WI38 (cell line): ENCODE results near the gene TEX35.

Experiments used
- H3K4me3 ChIP-seq: 2 replicates; pipeline ENCODE4 v1.5.1; 2011; ENCODE audit warnings: low read depth, mild to moderate bottlenecking, control low read depth, low read length
- CTCF ChIP-seq: IDR thresholded peaks from 2 replicates; pipeline ENCODE4 v1.5.1; 2012; ENCODE audit warnings: low read depth, mild to moderate bottlenecking, control low read depth, low read length

Gene TEX35

DNA sequence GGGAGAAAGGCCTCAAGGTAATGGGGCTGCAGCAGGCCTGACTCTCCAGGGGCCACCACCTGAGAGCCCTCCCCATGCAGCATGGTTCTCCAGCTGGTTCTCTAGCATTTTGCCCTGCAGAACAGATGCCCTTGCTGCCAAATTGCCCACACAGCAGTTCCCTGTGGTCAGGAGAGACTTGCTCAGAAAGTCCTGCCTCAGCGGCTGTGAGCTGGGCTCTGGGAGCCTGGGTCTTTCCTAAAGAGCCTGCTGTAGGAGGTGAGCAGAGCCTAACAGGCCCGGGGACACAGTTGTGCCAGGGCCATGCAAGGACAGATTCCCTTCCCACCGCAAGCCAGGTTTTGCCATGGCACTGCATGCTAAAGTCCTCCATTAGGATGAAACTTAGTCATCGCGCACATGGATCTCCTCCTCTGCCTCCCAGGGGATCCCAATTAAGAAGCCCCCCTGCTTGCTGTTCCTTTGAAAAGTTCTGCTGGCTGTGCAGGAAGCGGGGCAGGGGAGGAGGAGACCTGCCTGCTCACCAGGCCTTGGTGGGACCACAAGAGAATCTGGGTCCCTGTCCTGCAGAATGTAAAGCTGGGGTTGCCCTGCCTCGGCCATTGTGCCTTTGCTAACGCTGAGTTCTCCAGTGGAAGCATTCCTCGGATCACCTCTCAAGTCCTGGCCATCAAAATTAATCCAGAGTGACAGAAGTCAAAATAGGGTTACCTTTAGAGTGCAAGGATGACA lies 21.4 kb downstream of the TEX35 start:
- no peak overlapping the region for H3K4me3 ChIP-seq
- no peak for TF ChIP-seq CTCF

- H3K4me3 ChIP-seq, result no peak overlapping the region
- no peak for TF ChIP-seq CTCF
These were observed 23.4 kb downstream of the TEX35 start for GRCh38 chr1:178536329-178536728.

- H3K4me3 ChIP-seq, result no peak overlapping the region
- no peak for TF ChIP-seq CTCF
These were observed 24.0 kb downstream of the TEX35 start for GRCh38 chr1:178536844-178537371.

DNA sequence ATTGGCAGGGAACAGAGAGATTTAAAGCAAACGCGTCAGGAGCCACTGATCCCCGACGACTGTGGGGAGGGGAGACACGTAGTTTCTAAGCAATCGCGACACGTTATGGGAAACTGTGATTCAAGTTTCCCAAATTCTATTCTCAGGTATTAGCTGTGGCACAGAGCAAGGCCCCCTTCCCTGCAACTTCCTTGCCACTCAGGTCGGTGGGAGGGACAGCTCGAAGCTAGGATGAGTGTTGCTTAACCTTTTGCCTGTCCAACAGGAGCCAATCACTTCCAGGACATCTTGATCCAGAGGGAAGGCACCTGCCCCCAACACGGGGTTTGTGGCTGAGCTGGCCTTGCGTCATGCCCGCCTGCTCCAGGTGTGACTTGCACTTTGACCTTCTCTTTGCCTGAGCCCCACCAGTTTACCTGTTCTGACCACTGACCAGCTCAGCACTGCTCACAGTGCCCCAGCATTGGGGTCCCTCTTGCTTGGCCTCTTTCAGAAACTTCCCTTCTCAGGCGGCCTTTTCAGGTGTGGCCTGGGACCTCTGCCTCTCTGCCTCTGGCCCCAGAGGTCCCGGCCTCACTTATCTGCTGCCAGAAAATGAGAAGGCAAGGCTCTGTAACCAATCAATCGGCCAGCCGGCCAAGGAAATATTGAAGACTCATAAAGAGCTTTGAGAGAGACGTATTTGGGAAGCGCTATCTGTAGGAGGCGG lies 24.6 kb downstream of the TEX35 start:
- no peak overlapping the region for H3K4me3 ChIP-seq

DNA sequence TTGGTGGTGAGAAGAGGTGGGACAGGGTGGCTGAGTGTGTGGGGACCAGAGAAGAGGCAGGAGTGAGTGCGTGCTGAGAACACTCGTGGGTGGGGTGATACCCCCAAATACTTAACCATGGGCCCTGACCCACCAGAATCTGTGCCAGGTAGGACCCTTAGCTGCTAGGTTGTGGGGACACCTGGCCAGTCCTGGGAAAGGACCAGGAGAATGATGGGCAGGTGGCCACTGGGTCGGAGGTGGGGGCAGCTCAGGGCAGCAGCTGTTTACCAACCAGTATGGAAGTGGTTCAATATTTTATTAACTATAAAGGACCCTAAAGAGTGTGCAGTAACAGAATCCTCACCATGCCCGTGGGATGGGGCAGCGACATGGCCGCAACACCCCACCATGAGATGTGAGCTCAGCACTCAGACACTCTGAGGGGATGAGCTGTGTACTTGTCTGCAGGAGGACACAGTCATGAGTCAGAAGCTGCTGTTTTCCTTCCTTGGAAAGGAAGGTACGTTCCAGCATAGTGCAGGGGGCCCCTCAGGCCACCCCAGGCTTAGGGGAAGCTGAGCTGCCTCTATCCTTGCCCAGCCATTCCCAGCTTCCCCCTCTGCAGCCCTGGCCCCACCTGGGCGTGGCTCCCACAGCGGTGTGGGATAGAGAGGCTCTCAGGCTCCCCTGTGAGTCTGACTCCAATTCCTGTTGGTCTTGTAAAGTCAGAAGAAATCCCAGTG lies 25.4 kb downstream of the TEX35 start:
- no peak for TF ChIP-seq CTCF
- H3K4me3 ChIP-seq, result no peak overlapping the region

More for the DNA sequence above, 24.6 kb downstream of the TEX35 start:
- no peak for TF ChIP-seq CTCF

DNA sequence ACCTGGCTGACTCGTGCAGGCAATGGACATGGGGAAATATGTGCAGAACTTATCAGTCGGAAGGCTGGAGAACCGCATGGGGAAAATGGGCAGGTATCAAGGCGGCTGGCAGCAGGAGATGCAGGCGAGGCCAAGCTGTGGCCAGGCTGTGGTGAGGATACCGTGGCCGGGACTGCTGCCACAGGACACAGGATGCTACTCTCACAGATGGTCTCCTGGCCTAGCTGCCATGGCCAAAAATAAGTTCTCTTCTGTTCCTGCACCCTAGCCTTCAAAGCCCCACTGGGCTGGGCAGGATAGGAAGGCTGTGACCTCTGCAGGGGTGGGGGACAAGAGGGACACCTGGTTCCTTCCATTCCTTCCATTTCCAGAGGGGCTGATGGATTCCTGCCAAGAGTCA lies 26.4 kb downstream of the TEX35 start:
- no peak for TF ChIP-seq CTCF
- no peak overlapping the region for H3K4me3 ChIP-seq
